Peyer's patch (tissue), 4 donors: ENCODE measurements around the gene MAP2. TPM values are rescaled to one million over a fixed set of nuclear protein-coding genes. Genes with fewer than 3 reads are reported as not detected.

Experiments used
- DNase-seq, 3 donors: peaks; one replicate each; pipeline ENCODE4 v3.0.0-alpha.2; 2017 to 2019
- H3K27ac ChIP-seq, 4 donors: fragments of 200-600 bp; sonication (generic); one replicate each; pipeline ENCODE4 v1.5.1; 2016 to 2019
- H3K27me3 ChIP-seq, 2 donors: fragments of 200-600 bp; sonication (generic); one replicate each; pipeline ENCODE4 v1.5.1; 2019
- H3K36me3 ChIP-seq, 3 donors: fragments of 200-600 bp; sonication (generic); one replicate each; pipeline ENCODE4 v1.5.1; 2016 to 2019
- H3K4me1 ChIP-seq, 4 donors: fragments of 200-600 bp; sonication (generic); one replicate each; pipeline ENCODE4 v1.5.1; 2016 to 2019
- H3K4me3 ChIP-seq, 4 donors: fragments of 200-600 bp; sonication (generic); 1 replicate in 3 of 4; 2 replicates in 1 of 4; pipeline ENCODE4 v1.5.1; 2016 to 2019; ENCODE audit warnings: mild to moderate bottlenecking in 1 of 4
- H3K9me3 ChIP-seq, 4 donors: fragments of 200-600 bp; sonication (generic); one replicate each; pipeline ENCODE4 v1.5.1; 2016 to 2019; ENCODE audit warnings: mild to moderate bottlenecking in 1 of 4
- CTCF ChIP-seq, 6 experiments: fragments of 450-650 bp in 4 of 6; fragments of 200-600 bp in 2 of 6; sonication (generic) in 1 of 6; IDR thresholded peaks; one replicate each; pipeline ENCODE4 v1.5.1; 2017 to 2019; ENCODE audit warnings: antibody characterized with exemption in 6 of 6, mild to moderate bottlenecking in 3 of 6, moderate library complexity in 1 of 6
- POLR2A ChIP-seq, 2 donors: fragments of 450-650 bp; IDR thresholded peaks; one replicate each; pipeline ENCODE4 v1.5.1; 2017; ENCODE audit warnings: antibody characterized with exemption in 2 of 2, mild to moderate bottlenecking in 2 of 2, moderate library complexity in 2 of 2
- total RNA-seq, 4 donors: library from RNA; depleted of rRNA; stranded (reverse); fragments of >200 nt; gene quantifications; one replicate each; pipeline ENCODE4 v1.1.0, GENCODE V29; 2016

The MAP2 gene
- total RNA-seq, 4 donors from 2014 or later: 0.70 to 19.8 (median 4.1) TPM

GRCh38 chr2:209523867-209524266, 100.0 kb downstream of the MAP2 start:
- no peak for DNase-seq
- H3K9me3 ChIP-seq: no peaks in the 10 kb centered on the region
- no peak overlapping the region for H3K4me3 ChIP-seq

GRCh38 chr2:209525331-209525730, 101.5 kb downstream of the MAP2 start:
- no peaks in the 10 kb centered on the region for H3K9me3 ChIP-seq
- DNase-seq: no peak
- no peak for TF ChIP-seq CTCF (IDR thresholded peaks at IDR 0.05)
- no peaks in the 10 kb centered on the region for H3K27me3 ChIP-seq
- H3K4me3 ChIP-seq: no peak overlapping the region
- peaks cover 0 to 4% (median 2%) of the 10 kb centered on the region in 4 donors for H3K4me1 ChIP-seq
- no peaks in the 10 kb centered on the region for H3K36me3 ChIP-seq
- no peak overlapping the region for H3K27ac ChIP-seq

More at GRCh38 chr2:209523867-209524266, 100.0 kb downstream of the MAP2 start:
- Histone ChIP-seq H3K27ac (no peak overlapping the region), H3K36me3 (no peaks in the 10 kb centered on the region), H3K27me3 (no peaks in the 10 kb centered on the region), H3K4me1 (peaks cover 0 to 4% (median 2%) of the 10 kb centered on the region in 4 donors)
- TF ChIP-seq CTCF (IDR thresholded peaks at IDR 0.05) (no peak), POLR2A (IDR thresholded peaks at IDR 0.05) (no peak)

- Histone ChIP-seq H3K9me3 (no peaks in the 10 kb centered on the region), H3K36me3 (no peaks in the 10 kb centered on the region), H3K4me3 (no peak overlapping the region), H3K27ac (no peak overlapping the region), H3K27me3 (no peaks in the 10 kb centered on the region), H3K4me1 (peaks cover 0 to 4% (median 2%) of the 10 kb centered on the region in 4 donors)
- DNase-seq: no peak
- TF ChIP-seq CTCF (IDR thresholded peaks at IDR 0.05) (no peak), POLR2A (IDR thresholded peaks at IDR 0.05) (no peak)
Measured at GRCh38 chr2:209525834-209526281, 102.0 kb downstream of the MAP2 start.

GRCh38 chr2:209526561-209526960, 102.7 kb downstream of the MAP2 start:
- DNase-seq: no peak
- no peak overlapping the region for H3K27ac ChIP-seq
- no peaks in the 10 kb centered on the region for H3K36me3 ChIP-seq
- TF ChIP-seq POLR2A (IDR thresholded peaks at IDR 0.05): no peak
- TF ChIP-seq CTCF (IDR thresholded peaks at IDR 0.05): no peak
- H3K27me3 ChIP-seq: no peaks in the 10 kb centered on the region
- no peak overlapping the region for H3K4me3 ChIP-seq
- H3K9me3 ChIP-seq: no peaks in the 10 kb centered on the region
- peaks cover 0 to 4% (median 2%) of the 10 kb centered on the region in 4 donors for H3K4me1 ChIP-seq

GRCh38 chr2:209529579-209529978, 105.7 kb downstream of the MAP2 start:
- H3K36me3 ChIP-seq: no peaks in the 10 kb centered on the region
- H3K9me3 ChIP-seq: no peaks in the 10 kb centered on the region
- no peak overlapping the region for H3K4me3 ChIP-seq
- no peaks in the 10 kb centered on the region for H3K27me3 ChIP-seq
- peaks cover 0 to 4% (median 2%) of the 10 kb centered on the region in 4 donors for H3K4me1 ChIP-seq
- no peak for DNase-seq
- TF ChIP-seq POLR2A (IDR thresholded peaks at IDR 0.05): no peak
- no peak for TF ChIP-seq CTCF (IDR thresholded peaks at IDR 0.05)
- no peak overlapping the region for H3K27ac ChIP-seq

GRCh38 chr2:209532321-209532720, 108.5 kb downstream of the MAP2 start:
- H3K9me3 ChIP-seq: no peaks in the 10 kb centered on the region
- no peak overlapping the region for H3K27ac ChIP-seq
- TF ChIP-seq POLR2A (IDR thresholded peaks at IDR 0.05) (no peak), CTCF (IDR thresholded peaks at IDR 0.05) (no peak)
- no peaks in the 10 kb centered on the region for H3K4me1 ChIP-seq
- no peak for DNase-seq
- H3K4me3 ChIP-seq: no peak overlapping the region
- H3K27me3 ChIP-seq: no peaks in the 10 kb centered on the region
- H3K36me3 ChIP-seq: no peaks in the 10 kb centered on the region
